Measurements from ENCODE around the gene PDCD11.
A peak's percentile ranks its signal among the peaks of the same experiment; 100 is the strongest.
"Not testable (repeated sequence)": the region's sequence is repeated elsewhere in the genome, so short reads cannot be mapped to it uniquely, and the experiment has no call there.

The PDCD11 gene

GRCh38 chr10:103475437-103475836 is 79.0 kb downstream of the PDCD11 start:
- no peak for DNase-seq

- DNase-seq = no peak
Measured at GRCh38 chr10:103476046-103476768, 79.8 kb downstream of the PDCD11 start.

GRCh38 chr10:103478671-103479070 is 82.2 kb downstream of the PDCD11 start:
- no peak for DNase-seq

DNA sequence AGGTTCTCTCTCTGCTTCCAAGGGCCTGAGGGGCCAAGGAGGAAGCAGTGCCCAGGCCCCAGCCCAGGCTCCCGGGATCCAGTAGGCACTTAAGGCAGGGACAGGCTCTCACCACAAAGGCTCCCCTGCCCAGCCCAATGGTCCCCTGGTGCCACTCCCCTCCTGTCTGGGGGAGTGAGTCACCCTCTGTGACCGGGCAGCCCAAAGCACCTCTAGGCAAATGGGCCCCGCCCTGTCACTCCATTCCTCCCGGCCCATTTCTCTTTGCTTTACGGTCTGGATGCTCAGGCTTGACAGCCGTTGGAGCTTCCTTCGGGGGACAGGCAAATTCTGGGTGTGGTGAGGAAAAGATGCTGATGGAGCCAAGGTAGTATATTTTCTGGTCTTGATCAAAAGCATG is 82.7 kb downstream of the PDCD11 start, which contains the start of gene CALHM3:
TSS of gene CALHM3 (minus strand) at position 106 of the 400 bp plus-strand sequence. CDS start 208 bp downstream, outside the sequence.
- DNase-seq = no peak

GRCh38 chr10:103480521-103480920 is 84.1 kb downstream of the PDCD11 start:
- DNase-seq = no peak

- DNase-seq = no peak
Measured at GRCh38 chr10:103481974-103482531, 85.6 kb downstream of the PDCD11 start.

DNA sequence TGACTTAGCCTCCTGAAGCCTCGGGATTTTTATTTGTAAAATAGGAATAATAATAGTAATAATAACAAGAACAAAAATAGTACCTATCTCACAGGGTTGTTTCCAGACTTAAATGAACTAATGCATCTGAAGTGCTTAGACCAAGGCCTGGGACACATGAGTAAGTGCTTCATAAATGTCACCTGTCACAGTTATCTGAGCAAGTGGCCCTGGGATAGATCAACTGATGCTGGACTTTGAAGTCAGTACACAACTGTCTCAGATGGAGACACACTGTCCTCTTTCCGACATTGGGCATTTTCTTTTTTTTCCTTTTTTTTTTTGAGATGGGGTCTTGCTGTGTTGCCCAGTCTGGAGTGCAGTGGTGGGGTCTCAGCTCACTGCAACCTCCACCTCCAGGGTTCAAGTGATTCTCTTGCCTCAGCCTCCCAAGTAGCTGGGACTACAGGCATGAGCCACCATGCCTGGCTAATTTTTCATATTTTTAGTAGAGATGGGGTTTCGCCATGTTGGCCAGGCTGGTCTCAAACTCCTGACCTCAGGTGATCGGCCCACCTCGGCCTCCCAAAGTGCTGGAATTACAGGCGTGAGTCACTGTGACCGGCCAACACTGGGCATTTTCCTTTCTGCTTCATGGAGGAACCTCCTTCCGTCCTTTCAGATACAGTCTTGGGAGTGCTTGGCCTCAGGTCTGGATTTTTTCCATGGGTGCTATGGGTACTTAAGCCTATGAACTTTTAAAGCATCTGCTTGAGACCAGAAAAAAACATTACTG is 90.4 kb downstream of the PDCD11 start:
- DNase-seq = not testable (repeated sequence)

DNA sequence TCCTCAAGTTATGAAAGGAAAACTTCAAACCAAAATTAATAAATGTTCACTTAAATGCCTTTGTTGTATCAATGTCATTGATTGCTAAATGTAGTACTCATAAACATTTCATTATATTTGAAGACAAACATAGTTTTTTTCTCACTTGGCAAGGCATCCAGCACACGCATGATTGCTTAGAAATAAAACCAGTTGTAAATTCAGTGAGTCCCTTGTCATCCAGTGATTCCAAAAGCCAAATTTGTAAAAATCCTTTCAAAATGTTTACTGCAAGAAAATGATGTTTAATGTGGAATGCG is 90.9 kb downstream of the PDCD11 start:
- DNase-seq = no peak

DNA sequence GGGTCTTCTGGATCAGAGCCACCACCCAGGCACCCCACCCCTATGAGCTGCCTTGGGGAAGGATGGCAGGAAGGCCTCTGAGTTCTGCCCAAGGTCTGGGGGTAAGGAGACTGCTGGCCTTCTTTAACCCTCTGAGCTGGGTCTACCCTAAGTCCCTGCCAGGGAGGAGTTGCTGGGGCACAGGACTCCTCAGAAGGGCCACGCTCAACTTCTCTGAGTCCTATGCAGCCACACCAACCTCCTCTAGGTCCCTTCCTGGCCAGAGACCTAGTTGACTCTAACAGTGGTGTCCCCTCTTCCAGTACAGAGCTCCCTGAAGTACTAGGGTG is 94.5 kb downstream of the PDCD11 start:
- DNase-seq = no peak

DNA sequence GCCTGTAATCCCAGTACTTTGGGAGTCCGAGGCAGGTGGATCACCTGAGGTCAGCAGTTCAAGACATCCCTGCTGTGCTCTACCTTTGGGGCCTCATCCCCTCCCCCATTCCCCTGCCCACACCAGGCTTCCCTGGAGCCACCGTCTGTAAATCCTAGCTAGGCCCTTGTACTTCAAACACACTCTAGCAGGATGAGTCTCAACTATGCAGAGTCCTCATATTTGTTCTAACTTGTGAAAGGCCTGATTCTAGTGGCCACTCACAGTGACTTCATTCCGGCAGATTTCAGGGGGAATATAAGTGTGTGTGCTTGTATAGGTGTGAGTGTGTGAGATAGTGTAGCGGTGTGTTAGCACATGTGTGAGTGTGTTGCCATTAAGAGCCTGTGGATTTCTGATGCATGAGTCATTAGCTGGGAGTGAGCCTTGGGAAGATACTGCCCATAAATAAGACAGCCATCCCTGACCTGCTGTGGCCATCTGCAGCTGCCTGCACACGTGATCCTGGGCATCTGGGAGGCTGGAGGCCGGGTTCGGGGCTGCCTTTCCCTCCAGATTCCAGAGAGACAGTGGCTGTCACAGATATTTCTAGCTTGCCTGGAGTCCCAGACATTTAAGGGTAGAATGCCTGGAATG is 95.4 kb downstream of the PDCD11 start:
- no peak for DNase-seq

DNA sequence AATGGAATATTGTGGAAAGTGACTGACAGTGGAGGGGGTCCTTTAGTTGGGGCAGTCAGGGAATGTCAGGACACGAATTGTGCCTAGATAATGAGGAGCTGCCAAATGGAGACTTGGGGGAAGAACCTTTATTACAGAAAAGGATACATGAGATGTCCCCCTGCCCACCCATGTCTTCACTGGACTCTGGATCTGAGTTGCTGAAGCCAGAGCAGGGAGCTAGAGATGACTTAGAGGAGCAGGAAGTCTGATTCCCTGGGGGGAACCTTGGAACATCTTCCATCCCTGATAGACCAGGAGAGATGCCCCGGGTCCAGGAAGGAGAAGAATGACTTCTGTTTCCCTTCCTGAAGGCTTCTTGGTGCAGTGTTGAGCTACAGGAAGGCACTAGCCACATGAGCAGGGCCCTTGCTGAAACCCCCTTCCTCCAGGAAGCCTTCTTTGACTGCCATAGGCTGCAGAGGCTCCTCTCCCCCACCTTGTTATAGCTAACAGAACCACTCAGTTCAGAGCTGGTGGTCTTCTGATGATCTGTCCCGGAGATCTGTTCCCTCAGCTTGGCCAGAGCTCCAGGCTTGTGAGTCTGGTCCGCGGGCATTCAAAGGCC is 96.3 kb downstream of the PDCD11 start:
- no peak for DNase-seq

GRCh38 chr10:103493362-103493915 is 97.0 kb downstream of the PDCD11 start, which contains the start of gene NEURL1:
TSS of gene NEURL1 (plus strand) at chr10:103493705. CDS start at chr10:103494388, 683 bp downstream.
- peak; percentile 21 for DNase-seq

DNA sequence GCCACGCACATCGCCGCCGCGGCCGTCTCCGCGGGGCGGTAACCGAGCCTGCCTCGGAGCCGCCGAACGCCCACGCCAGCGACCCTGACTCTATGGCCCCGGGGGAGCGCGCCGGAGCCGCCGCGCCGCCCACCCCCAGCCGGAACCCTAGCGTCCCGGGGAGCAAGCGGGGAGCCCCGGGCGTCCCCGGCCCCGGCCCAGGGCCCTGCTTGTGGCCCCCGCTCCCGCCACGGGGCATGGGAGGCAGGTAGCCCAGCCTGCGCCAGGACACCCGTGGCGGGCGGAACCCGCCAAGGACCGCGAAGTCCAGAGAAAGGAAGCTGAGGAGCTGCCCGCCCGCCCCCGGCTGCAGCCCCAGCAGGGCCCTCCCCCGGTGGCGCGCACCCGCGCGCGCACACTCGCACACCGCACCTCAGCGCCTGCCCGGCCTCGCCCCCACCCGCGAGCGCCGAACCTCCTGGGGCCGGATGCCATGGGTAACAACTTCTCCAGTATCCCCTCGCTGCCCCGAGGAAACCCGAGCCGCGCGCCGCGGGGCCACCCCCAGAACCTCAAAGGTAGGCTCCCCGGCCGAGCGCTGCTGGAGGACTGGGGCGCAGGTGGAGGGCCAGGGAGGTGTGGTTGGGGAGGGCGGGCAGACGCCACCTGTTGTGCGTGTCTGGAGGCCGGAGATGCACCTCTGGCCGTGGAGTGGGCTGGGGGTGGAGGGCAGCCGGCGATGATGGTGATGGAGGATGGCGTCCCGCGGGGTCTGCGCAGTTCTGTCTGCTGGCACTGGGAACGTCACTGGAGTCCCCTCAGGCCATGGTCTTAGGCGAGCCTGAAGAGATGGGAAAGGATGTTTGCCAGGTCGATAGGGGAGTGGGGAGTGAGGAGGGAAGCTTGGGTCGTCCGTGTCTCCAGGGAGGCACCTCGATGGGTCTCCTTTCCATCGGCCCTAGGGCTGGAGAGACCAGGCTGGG is 97.8 kb downstream of the PDCD11 start:
- DNase-seq = peak; percentile 21

DNA sequence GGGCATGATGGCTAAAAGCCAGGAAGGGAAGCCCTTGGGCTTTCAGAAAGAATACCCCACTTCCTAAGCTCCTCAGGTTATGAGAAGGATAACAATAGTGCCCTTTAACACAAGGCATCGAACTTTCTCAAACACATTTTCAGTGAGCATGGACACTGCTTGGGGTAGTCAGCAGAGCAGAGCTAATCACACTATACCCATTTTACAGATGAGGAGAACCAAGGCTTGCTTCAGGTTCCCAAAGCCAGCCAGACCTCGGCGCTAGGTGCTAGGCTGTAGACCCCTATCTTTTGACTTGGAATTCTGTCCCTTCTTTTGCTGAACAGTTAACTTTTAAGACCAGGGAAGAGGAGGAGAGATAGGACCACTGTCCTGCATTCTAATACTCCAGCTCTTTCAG is 98.9 kb downstream of the PDCD11 start:
- DNase-seq = no peak

Measured in activated naive CD4-positive, alpha-beta T cell treated with anti-CD3 and anti-CD28 coated beads, Interleukin-2, amount 50 U/mL, for 16 hours (primary cell).